ENCODE measurements around the gene OSBP2.
"Not testable (repeated sequence)": the region's sequence is repeated elsewhere in the genome, so short reads cannot be mapped to it uniquely, and the experiment has no call there.

Gene OSBP2

GRCh38 chr22:30664798-30665197 is 29.9 kb upstream of the OSBP2 start:
- no peak overlapping the region for H3K9ac ChIP-seq (ENCODE audit: low read depth, low read length)
- H3K4me3 ChIP-seq (ENCODE audit: low read length), result no peak overlapping the region
- no peak overlapping the region for H3K27ac ChIP-seq (ENCODE audit: low read depth, low read length)
- H3K27me3 ChIP-seq (ENCODE audit: insufficient read depth, low read length), result peaks cover 25% of the 10 kb centered on the region
- no peaks in the 10 kb centered on the region for H3K9me3 ChIP-seq (ENCODE audit: insufficient read depth, low read depth, low read length)
- WGBS, result 97% methylated on average over 13 of the region's 13 CpGs
- peaks cover 7% of the 10 kb centered on the region for H3K4me1 ChIP-seq (ENCODE audit: insufficient read depth, low read length)
- no peaks in the 10 kb centered on the region for H3K36me3 ChIP-seq (ENCODE audit: insufficient read depth, low read length)

GRCh38 chr22:30665266-30665665 is 29.4 kb upstream of the OSBP2 start:
- WGBS, result 87% methylated on average over 2 of the region's 2 CpGs
- no peak overlapping the region for H3K9ac ChIP-seq (ENCODE audit: low read depth, low read length)

GRCh38 chr22:30665786-30666185 is 28.9 kb upstream of the OSBP2 start:
- H3K4me1 ChIP-seq (ENCODE audit: insufficient read depth, low read length), result peaks cover 7% of the 10 kb centered on the region
- no peak overlapping the region for H3K4me3 ChIP-seq (ENCODE audit: low read length)
- no peaks in the 10 kb centered on the region for H3K36me3 ChIP-seq (ENCODE audit: insufficient read depth, low read length)
- no peak overlapping the region for H3K9ac ChIP-seq (ENCODE audit: low read depth, low read length)
- no peaks in the 10 kb centered on the region for H3K9me3 ChIP-seq (ENCODE audit: insufficient read depth, low read depth, low read length)
- 92% methylated on average over 4 of the region's 4 CpGs for WGBS
- H3K27me3 ChIP-seq (ENCODE audit: insufficient read depth, low read length), result peaks cover 25% of the 10 kb centered on the region
- no peak overlapping the region for H3K27ac ChIP-seq (ENCODE audit: low read depth, low read length)

More at GRCh38 chr22:30665266-30665665, 29.4 kb upstream of the OSBP2 start:
- Histone ChIP-seq H3K27me3 (ENCODE audit: insufficient read depth, low read length) (peaks cover 25% of the 10 kb centered on the region), H3K4me3 (ENCODE audit: low read length) (no peak overlapping the region), H3K36me3 (ENCODE audit: insufficient read depth, low read length) (no peaks in the 10 kb centered on the region), H3K9me3 (ENCODE audit: insufficient read depth, low read depth, low read length) (no peaks in the 10 kb centered on the region), H3K27ac (ENCODE audit: low read depth, low read length) (no peak overlapping the region), H3K4me1 (ENCODE audit: insufficient read depth, low read length) (peaks cover 7% of the 10 kb centered on the region)

GRCh38 chr22:30667107-30667493 is 27.6 kb upstream of the OSBP2 start:
- Histone ChIP-seq H3K4me1 (ENCODE audit: insufficient read depth, low read length) (peaks cover 7% of the 10 kb centered on the region), H3K9me3 (ENCODE audit: insufficient read depth, low read depth, low read length) (no peaks in the 10 kb centered on the region), H3K36me3 (ENCODE audit: insufficient read depth, low read length) (no peaks in the 10 kb centered on the region), H3K27me3 (ENCODE audit: insufficient read depth, low read length) (peaks cover 25% of the 10 kb centered on the region), H3K4me3 (ENCODE audit: low read length) (peak overlapping the region; percentile 77), H3K9ac (ENCODE audit: low read depth, low read length) (peak overlapping the region; percentile 22), H3K27ac (ENCODE audit: low read depth, low read length) (peak overlapping the region; percentile 48; the same call in 1 of the 2 replicates)
- 16% methylated on average over 18 of the region's 18 CpGs for WGBS

GRCh38 chr22:30667494-30668385 is 26.9 kb upstream of the OSBP2 start, which contains the start of gene DUSP18:
Gene DUSP18, minus strand, starts transcription at chr22:30667875. Its CDS starts 3,872 bp downstream, at chr22:30664003.
- Histone ChIP-seq H3K9me3 (ENCODE audit: insufficient read depth, low read depth, low read length) (no peaks in the 10 kb centered on the region), H3K9ac (ENCODE audit: low read depth, low read length) (peak within 1 kb of the TSS; percentile 64), H3K4me1 (ENCODE audit: insufficient read depth, low read length) (peaks cover 7% of the 10 kb centered on the region), H3K27ac (ENCODE audit: low read depth, low read length) (peak within 1 kb of the TSS; percentile 48; the same call in 1 of the 2 replicates), H3K27me3 (ENCODE audit: insufficient read depth, low read length) (peaks cover 25% of the 10 kb centered on the region), H3K36me3 (ENCODE audit: insufficient read depth, low read length) (no peaks in the 10 kb centered on the region), H3K4me3 (ENCODE audit: low read length) (peak within 1 kb of the TSS; percentile 77)
- WGBS, result under 1% methylated on average over 77 of the region's 77 CpGs

- Histone ChIP-seq H3K9me3 (ENCODE audit: insufficient read depth, low read depth, low read length) (no peaks in the 10 kb centered on the region), H3K9ac (ENCODE audit: low read depth, low read length) (peak overlapping the region; percentile 64), H3K4me3 (ENCODE audit: low read length) (peak overlapping the region; percentile 77), H3K27ac (ENCODE audit: low read depth, low read length) (no peak overlapping the region), H3K4me1 (ENCODE audit: insufficient read depth, low read length) (peaks cover 7% of the 10 kb centered on the region), H3K36me3 (ENCODE audit: insufficient read depth, low read length) (no peaks in the 10 kb centered on the region), H3K27me3 (ENCODE audit: insufficient read depth, low read length) (peaks cover 25% of the 10 kb centered on the region)
- 12% methylated on average over 10 of the region's 10 CpGs for WGBS
These were observed 26.3 kb upstream of the OSBP2 start for GRCh38 chr22:30668386-30668710.

- H3K9ac ChIP-seq (ENCODE audit: low read depth, low read length), result no peak overlapping the region
- H3K27me3 ChIP-seq (ENCODE audit: insufficient read depth, low read length), result peaks cover 23% of the 10 kb centered on the region
- no peak overlapping the region for H3K27ac ChIP-seq (ENCODE audit: low read depth, low read length)
- H3K9me3 ChIP-seq (ENCODE audit: insufficient read depth, low read depth, low read length), result no peaks in the 10 kb centered on the region
- H3K4me1 ChIP-seq (ENCODE audit: insufficient read depth, low read length), result peaks cover 7% of the 10 kb centered on the region
- no peak overlapping the region for H3K4me3 ChIP-seq (ENCODE audit: low read length)
- WGBS, result 87% methylated on average over 3 of the region's 3 CpGs
- H3K36me3 ChIP-seq (ENCODE audit: insufficient read depth, low read length), result no peaks in the 10 kb centered on the region
These were observed 23.6 kb upstream of the OSBP2 start for GRCh38 chr22:30671071-30671470.

- H3K36me3 ChIP-seq (ENCODE audit: insufficient read depth, low read length), result no peaks in the 10 kb centered on the region
- no peak overlapping the region for H3K27ac ChIP-seq (ENCODE audit: low read depth, low read length)
- 0 out of 2 replicates have a peak, but pooled peaks cover 1% of the 10 kb centered on the region for H3K4me1 ChIP-seq (ENCODE audit: insufficient read depth, low read length)
- 86% methylated on average over 4 of the region's 4 CpGs for WGBS
- H3K27me3 ChIP-seq (ENCODE audit: insufficient read depth, low read length), result peaks cover 12% of the 10 kb centered on the region
- no peaks in the 10 kb centered on the region for H3K9me3 ChIP-seq (ENCODE audit: insufficient read depth, low read depth, low read length)
- no peak overlapping the region for H3K4me3 ChIP-seq (ENCODE audit: low read length)
- H3K9ac ChIP-seq (ENCODE audit: low read depth, low read length), result no peak overlapping the region
These were observed 21.5 kb upstream of the OSBP2 start for GRCh38 chr22:30673136-30673535.

- Histone ChIP-seq H3K36me3 (ENCODE audit: insufficient read depth, low read length) (no peaks in the 10 kb centered on the region), H3K4me3 (ENCODE audit: low read length) (no peak overlapping the region), H3K4me1 (ENCODE audit: insufficient read depth, low read length) (0 out of 2 replicates have a peak, but pooled peaks cover 9% of the 10 kb centered on the region), H3K9me3 (ENCODE audit: insufficient read depth, low read depth, low read length) (no peaks in the 10 kb centered on the region), H3K27ac (ENCODE audit: low read depth, low read length) (no peak overlapping the region), H3K27me3 (ENCODE audit: insufficient read depth, low read length) (no peaks in the 10 kb centered on the region), H3K9ac (ENCODE audit: low read depth, low read length) (no peak overlapping the region)
- 95% methylated on average over 6 of the region's 6 CpGs for WGBS
These were observed 20.2 kb upstream of the OSBP2 start for GRCh38 chr22:30674482-30674881.

GRCh38 chr22:30675436-30675835 is 19.2 kb upstream of the OSBP2 start:
- no peaks in the 10 kb centered on the region for H3K27me3 ChIP-seq (ENCODE audit: insufficient read depth, low read length)
- no peak overlapping the region for H3K27ac ChIP-seq (ENCODE audit: low read depth, low read length)
- no peak overlapping the region for H3K4me3 ChIP-seq (ENCODE audit: low read length)
- no peak overlapping the region for H3K9ac ChIP-seq (ENCODE audit: low read depth, low read length)
- no peaks in the 10 kb centered on the region for H3K36me3 ChIP-seq (ENCODE audit: insufficient read depth, low read length)
- 0 out of 2 replicates have a peak, but pooled peaks cover 11% of the 10 kb centered on the region for H3K4me1 ChIP-seq (ENCODE audit: insufficient read depth, low read length)
- H3K9me3 ChIP-seq (ENCODE audit: insufficient read depth, low read depth, low read length), result no peaks in the 10 kb centered on the region
- 91% methylated on average over 9 of the region's 9 CpGs for WGBS

GRCh38 chr22:30676565-30676964 is 18.1 kb upstream of the OSBP2 start:
- H3K4me3 ChIP-seq (ENCODE audit: low read length); H3K36me3 ChIP-seq (ENCODE audit: insufficient read depth, low read length); H3K27ac ChIP-seq (ENCODE audit: low read depth, low read length); H3K9me3 ChIP-seq (ENCODE audit: insufficient read depth, low read depth, low read length); H3K9ac ChIP-seq (ENCODE audit: low read depth, low read length); H3K27me3 ChIP-seq (ENCODE audit: insufficient read depth, low read length): not testable (repeated sequence)
- 97% methylated on average over 3 of the region's 3 CpGs for WGBS
- peaks cover 19% of the 10 kb centered on the region; the same call in 1 of the 2 replicates for H3K4me1 ChIP-seq (ENCODE audit: insufficient read depth, low read length)

All from HUES64 (cell line).